ENCODE measurements around the gene NPHP1. TPM values are rescaled to one million over a fixed set of nuclear protein-coding genes. Genes with fewer than 3 reads are reported as not detected.
"Not testable (repeated sequence)": the region's sequence is repeated elsewhere in the genome, so short reads cannot be mapped to it uniquely, and the experiment has no call there.

The NPHP1 gene
- total and polyA plus RNA-seq, 4 experiments from 2014 or later, result 0.23 to 1.3 (median 0.91) TPM

GRCh38 chr2:110116033-110116710, 88.6 kb downstream of the NPHP1 start:
- Histone ChIP-seq H3K4me1 (ENCODE audit: insufficient read depth, low read length) (no peaks in the 10 kb centered on the region), H3K27ac (ENCODE audit: low read depth, low read length) (no peak overlapping the region), H3K9me3 (ENCODE audit: control insufficient read depth in 1 of 2, low read length in 2 of 2) (no peaks in the 10 kb centered on the region), H3K36me3 (ENCODE audit: insufficient read depth, low read length) (no peaks in the 10 kb centered on the region), H3K4me3 (ENCODE audit: low read length in 2 of 2) (no peak overlapping the region), H3K27me3 (ENCODE audit: insufficient read depth, low read length) (peaks cover 19% of the 10 kb centered on the region)
- ChIA-PET CTCF (ENCODE audit: partially characterized antibody) (no interaction called here), POLR2A (ENCODE audit: partially characterized antibody) (no interaction called here)
- Mint-ChIP-seq H3K4me3 (no peak overlapping the region), H3K9me3 (peaks cover 0 to 7% (median 0%) of the 10 kb centered on the region in 8 donors), H3K27me3 (peaks cover 40 to 49% of the 10 kb centered on the region in 2 donors), H3K4me1 (peaks cover 0 to 4% (median 0%) of the 10 kb centered on the region in 4 donors), H3K27ac (no peak overlapping the region), H3K36me3 (no peaks in the 10 kb centered on the region)
- intact Hi-C loops (cut with micrococcal nuclease), result no loop called here
- no peak for DNase-seq

GRCh38 chr2:110115291-110116032, 89.4 kb downstream of the NPHP1 start, which contains the start of gene MALL:
TSS of gene MALL (minus strand) at chr2:110115822. CDS start at chr2:110115792, 30 bp downstream.
- H3K36me3 Mint-ChIP-seq, result no peaks in the 10 kb centered on the region
- no peaks in the 10 kb centered on the region for H3K9me3 ChIP-seq (ENCODE audit: control insufficient read depth in 1 of 2, low read length in 2 of 2)
- H3K36me3 ChIP-seq (ENCODE audit: insufficient read depth, low read length), result no peaks in the 10 kb centered on the region
- intact Hi-C loops (cut with micrococcal nuclease), result no loop called here
- no peak within 1 kb of the TSS for H3K4me3 Mint-ChIP-seq
- ChIA-PET POLR2A (ENCODE audit: partially characterized antibody) (no interaction called here), CTCF (ENCODE audit: partially characterized antibody) (no interaction called here)
- no peaks in the 10 kb centered on the region for H3K4me1 ChIP-seq (ENCODE audit: insufficient read depth, low read length)
- peaks cover 0 to 4% (median 0%) of the 10 kb centered on the region in 4 donors for H3K4me1 Mint-ChIP-seq
- H3K27ac ChIP-seq (ENCODE audit: low read depth, low read length), result no peak within 1 kb of the TSS
- H3K4me3 ChIP-seq (ENCODE audit: low read length in 2 of 2), result no peak within 1 kb of the TSS
- no peak within 1 kb of the TSS for H3K27ac Mint-ChIP-seq
- H3K9me3 Mint-ChIP-seq, result peaks cover 0 to 7% (median 0%) of the 10 kb centered on the region in 8 donors
- H3K27me3 ChIP-seq (ENCODE audit: insufficient read depth, low read length), result peaks cover 19% of the 10 kb centered on the region
- DNase-seq, result no peak
- peaks cover 38 to 52% of the 10 kb centered on the region in 2 donors for H3K27me3 Mint-ChIP-seq

GRCh38 chr2:110114831-110115255, 90.0 kb downstream of the NPHP1 start:
- Histone ChIP-seq H3K4me3 (ENCODE audit: low read length in 2 of 2) (no peak overlapping the region), H3K27ac (ENCODE audit: low read depth, low read length) (no peak overlapping the region), H3K36me3 (ENCODE audit: insufficient read depth, low read length) (no peaks in the 10 kb centered on the region), H3K9me3 (ENCODE audit: control insufficient read depth in 1 of 2, low read length in 2 of 2) (no peaks in the 10 kb centered on the region), H3K27me3 (ENCODE audit: insufficient read depth, low read length) (peaks cover 19% of the 10 kb centered on the region), H3K4me1 (ENCODE audit: insufficient read depth, low read length) (no peaks in the 10 kb centered on the region)
- Mint-ChIP-seq H3K36me3 (no peaks in the 10 kb centered on the region), H3K27me3 (peaks cover 36 to 47% of the 10 kb centered on the region in 2 donors), H3K4me1 (peaks cover 0 to 4% (median 0%) of the 10 kb centered on the region in 4 donors), H3K9me3 (peaks cover 0 to 7% (median 0%) of the 10 kb centered on the region in 8 donors), H3K27ac (no peak overlapping the region), H3K4me3 (no peak overlapping the region)
- intact Hi-C loops (cut with micrococcal nuclease), result no loop called here
- POLR2A ChIA-PET (ENCODE audit: partially characterized antibody), result no interaction called here
- no peak for DNase-seq
- CTCF ChIA-PET (ENCODE audit: partially characterized antibody), result no interaction called here

GRCh38 chr2:110113961-110114591, 90.7 kb downstream of the NPHP1 start:
- peaks cover 0 to 7% (median 0%) of the 10 kb centered on the region in 8 donors for H3K9me3 Mint-ChIP-seq
- DNase-seq, result no peak
- H3K27ac ChIP-seq (ENCODE audit: low read depth, low read length), result no peak overlapping the region
- intact Hi-C loops (cut with micrococcal nuclease), result no loop called here
- H3K4me1 Mint-ChIP-seq, result peaks cover 0 to 4% (median 0%) of the 10 kb centered on the region in 4 donors
- no peak overlapping the region for H3K4me3 ChIP-seq (ENCODE audit: low read length in 2 of 2)
- no peaks in the 10 kb centered on the region for H3K4me1 ChIP-seq (ENCODE audit: insufficient read depth, low read length)
- H3K9me3 ChIP-seq (ENCODE audit: control insufficient read depth in 1 of 2, low read length in 2 of 2), result no peaks in the 10 kb centered on the region
- H3K27ac Mint-ChIP-seq, result no peak overlapping the region
- peaks cover 33 to 47% of the 10 kb centered on the region in 2 donors for H3K27me3 Mint-ChIP-seq
- no peaks in the 10 kb centered on the region for H3K36me3 Mint-ChIP-seq
- H3K27me3 ChIP-seq (ENCODE audit: insufficient read depth, low read length), result peaks cover 19% of the 10 kb centered on the region
- ChIA-PET POLR2A (ENCODE audit: partially characterized antibody) (no interaction called here), CTCF (ENCODE audit: partially characterized antibody) (no interaction called here)
- H3K36me3 ChIP-seq (ENCODE audit: insufficient read depth, low read length), result no peaks in the 10 kb centered on the region
- H3K4me3 Mint-ChIP-seq, result no peak overlapping the region

GRCh38 chr2:110108291-110108690, 96.5 kb downstream of the NPHP1 start:
- H3K9me3 Mint-ChIP-seq; H3K27ac Mint-ChIP-seq; H3K27ac ChIP-seq (ENCODE audit: low read depth, low read length); intact Hi-C loops (cut with micrococcal nuclease); POLR2A ChIA-PET (ENCODE audit: partially characterized antibody); CTCF ChIA-PET (ENCODE audit: partially characterized antibody); H3K27me3 ChIP-seq (ENCODE audit: insufficient read depth, low read length); H3K4me1 ChIP-seq (ENCODE audit: insufficient read depth, low read length); DNase-seq; H3K4me3 ChIP-seq (ENCODE audit: low read length in 2 of 2); H3K9me3 ChIP-seq (ENCODE audit: control insufficient read depth in 1 of 2, low read length in 2 of 2); H3K36me3 ChIP-seq (ENCODE audit: insufficient read depth, low read length); H3K4me1 Mint-ChIP-seq; H3K36me3 Mint-ChIP-seq: not testable (repeated sequence)
- Mint-ChIP-seq H3K27me3 (peaks cover 29 to 49% of the 10 kb centered on the region in 2 donors), H3K4me3 (peak overlapping the region in 1 of 8 donors; percentile 19)

- H3K27me3 ChIP-seq (ENCODE audit: insufficient read depth, low read length), result no peaks in the 10 kb centered on the region
- Mint-ChIP-seq H3K27ac (no peak overlapping the region), H3K9me3 (peaks cover 0 to 11% (median under 1%) of the 10 kb centered on the region in 8 donors), H3K4me3 (peak overlapping the region in 1 of 8 donors; percentile 18), H3K4me1 (no peaks in the 10 kb centered on the region), H3K27me3 (peaks cover 29 to 53% of the 10 kb centered on the region in 2 donors), H3K36me3 (no peaks in the 10 kb centered on the region)
- ChIA-PET CTCF (ENCODE audit: partially characterized antibody) (no interaction called here), POLR2A (ENCODE audit: partially characterized antibody) (no interaction called here)
- intact Hi-C loops (cut with micrococcal nuclease), result no loop called here
- H3K27ac ChIP-seq (ENCODE audit: low read depth, low read length), result no peak overlapping the region
- no peaks in the 10 kb centered on the region for H3K9me3 ChIP-seq (ENCODE audit: control insufficient read depth in 1 of 2, low read length in 2 of 2)
- no peaks in the 10 kb centered on the region for H3K36me3 ChIP-seq (ENCODE audit: insufficient read depth, low read length)
- H3K4me3 ChIP-seq (ENCODE audit: low read length in 2 of 2), result no peak overlapping the region
- no peak for DNase-seq
- H3K4me1 ChIP-seq (ENCODE audit: insufficient read depth, low read length), result no peaks in the 10 kb centered on the region
These were observed 97.4 kb downstream of the NPHP1 start for GRCh38 chr2:110107092-110108079.

Measured in CD4-positive, alpha-beta memory T cell (primary cell).